Activated T-cell treated with anti-CD3 and anti-CD28 coated beads, Interleukin-2, amount 50 U/mL, for 48 hours (primary cell): ENCODE data around the gene LARP1B.
"Not testable (repeated sequence)": the region's sequence is repeated elsewhere in the genome, so short reads cannot be mapped to it uniquely, and the experiment has no call there.

ENCODE experiments used
- DNase-seq, 2 experiments: peaks; one replicate each; pipeline ENCODE4 v3.0.0-alpha.2; 2020

LARP1B gene

GRCh38 chr4:128060699-128061565 lies at the start of gene LARP1B:
TSS of gene LARP1B (plus strand) at chr4:128061312. CDS start at chr4:128074952, 13,640 bp downstream.
- DNase-seq, result peak; percentile 95 to 97

- DNase-seq, result no peak
These were observed 35.8 kb upstream of the LARP1B start for GRCh38 chr4:128025319-128025718.

- DNase-seq, result no peak
These were observed 31.2 kb upstream of the LARP1B start for GRCh38 chr4:128029907-128030306.

- no peak for DNase-seq
These were observed 29.2 kb upstream of the LARP1B start for GRCh38 chr4:128031756-128032384.

GRCh38 chr4:128039568-128039967 lies 21.5 kb upstream of the LARP1B start:
- no peak for DNase-seq

GRCh38 chr4:128047019-128047418 lies 14.1 kb upstream of the LARP1B start:
- DNase-seq, result not testable (repeated sequence)

GRCh38 chr4:128047514-128047913 lies 13.6 kb upstream of the LARP1B start:
- DNase-seq, result not testable (repeated sequence)

GRCh38 chr4:128051229-128051628 lies 9.9 kb upstream of the LARP1B start:
- peak in 1 of 2 experiments; percentile 31 for DNase-seq

- DNase-seq, result not testable (repeated sequence)
These were observed 6.2 kb upstream of the LARP1B start for GRCh38 chr4:128054907-128055306.

- DNase-seq, result not testable (repeated sequence)
These were observed 5.5 kb upstream of the LARP1B start for GRCh38 chr4:128055441-128056206.

GRCh38 chr4:128056396-128056795 lies 4.7 kb upstream of the LARP1B start:
- DNase-seq, result no peak

- no peak for DNase-seq
These were observed 902 bp upstream of the LARP1B start for GRCh38 chr4:128060121-128060698.

GRCh38 chr4:128061566-128062536 lies 739 bp downstream of the LARP1B start:
- DNase-seq, result peak; percentile 72 to 76

- DNase-seq, result not testable (repeated sequence)
These were observed 5.3 kb downstream of the LARP1B start for GRCh38 chr4:128066453-128066820.

- DNase-seq, result no peak
These were observed 7.8 kb downstream of the LARP1B start for GRCh38 chr4:128068918-128069317.

- DNase-seq, result no peak
These were observed 15.4 kb downstream of the LARP1B start for GRCh38 chr4:128076464-128076863.

GRCh38 chr4:128095293-128095692 lies 34.2 kb downstream of the LARP1B start:
- DNase-seq, result not testable (repeated sequence)

GRCh38 chr4:128107766-128108165 lies 46.7 kb downstream of the LARP1B start:
- DNase-seq, result no peak

GRCh38 chr4:128123036-128123435 lies 61.9 kb downstream of the LARP1B start:
- DNase-seq, result no peak

- no peak for DNase-seq
These were observed 69.5 kb downstream of the LARP1B start for GRCh38 chr4:128130621-128131020.

- DNase-seq, result no peak
These were observed 73.8 kb downstream of the LARP1B start for GRCh38 chr4:128134925-128135324.

GRCh38 chr4:128135391-128135790 lies 74.3 kb downstream of the LARP1B start:
- no peak for DNase-seq
